Measurements from ENCODE around the gene FYCO1.

- TF ChIP-seq CTCF (IDR thresholded peaks at IDR 0.05; ENCODE audit: low read depth, low read length) (no peak), EZH2phosphoT487 (IDR thresholded peaks at IDR 0.05; ENCODE audit: low read depth) (no peak)
Observed at GRCh38 chr3:45951946-45952345, 43.7 kb downstream of the FYCO1 start.
